Esophagus (tissue), 2 donors: ENCODE measurements around the gene PCDHGC5. TPM values are rescaled to one million over a fixed set of nuclear protein-coding genes. Genes with fewer than 3 reads are reported as not detected.

Experiments used
- H3K27ac ChIP-seq, 2 donors: one replicate each; pipeline ENCODE4 v1.5.1; 2013; ENCODE audit warnings: low read depth in 2 of 2, mild to moderate bottlenecking in 2 of 2, inconsistent platforms in 1 of 2, low read length in 1 of 2, moderate library complexity in 1 of 2
- H3K27me3 ChIP-seq, 2 donors: one replicate each; pipeline ENCODE4 v1.6.1; 2013; ENCODE audit warnings: low read length in 2 of 2, control low read depth in 1 of 2, mild to moderate bottlenecking in 1 of 2; ENCODE audit not compliant: insufficient read depth in 2 of 2, control insufficient read depth in 1 of 2
- H3K36me3 ChIP-seq, 2 donors: one replicate each; pipeline ENCODE4 v1.6.1; 2013; ENCODE audit warnings: low read length in 1 of 2; ENCODE audit not compliant: control insufficient read depth in 2 of 2, insufficient read depth in 2 of 2
- H3K4me1 ChIP-seq, 2 donors: one replicate each; pipeline ENCODE4 v1.6.1; 2013; ENCODE audit warnings: low read length in 1 of 2; ENCODE audit not compliant: control insufficient read depth in 2 of 2, insufficient read depth in 2 of 2
- H3K4me3 ChIP-seq, 2 donors: one replicate each; pipeline ENCODE4 v1.5.1; 2013; ENCODE audit warnings: low read length in 2 of 2, mild to moderate bottlenecking in 2 of 2, low read depth in 1 of 2, moderate library complexity in 1 of 2
- H3K9me3 ChIP-seq, 2 donors: one replicate each; pipeline ENCODE4 v1.6.1; 2013; ENCODE audit warnings: mild to moderate bottlenecking in 2 of 2, low read depth in 1 of 2, low read length in 1 of 2, moderate library complexity in 1 of 2; ENCODE audit not compliant: control insufficient read depth in 2 of 2, insufficient read depth in 1 of 2
- WGBS, 2 donors: extraction: QIAGEN DNeasy Blood & Tissue Kit; methylation state at CpG; one replicate each; pipeline ENCODE4 v1.1.7; 2013; 5-methylcytosine and 5-hydroxymethylcytosine counted together
- polyA plus RNA-seq, 2 donors: library from polyadenylated mRNA; stranded (reverse); fragments of 200-250 nt; gene quantifications; one replicate each; pipeline ENCODE4 v1.2.3, GENCODE V29; 2013
- donor health status: healthy with polysubstance abuse.
- donor health status: Bipolar disorder and iron deficiency.

The PCDHGC5 gene
- polyA plus RNA-seq, 2 donors: 0.05 to 0.43 TPM

- peaks cover 6 to 19% of the 10 kb centered on the region in 2 donors for H3K36me3 ChIP-seq
- WGBS, 2 donors: 34 to 38% methylated on average over 12 of the region's 12 CpGs
- H3K4me1 ChIP-seq: peaks cover 0 to 5% of the 10 kb centered on the region in 2 donors
- H3K4me3 ChIP-seq: no peak overlapping the region
- no peaks in the 10 kb centered on the region for H3K27me3 ChIP-seq
- H3K9me3 ChIP-seq: no peaks in the 10 kb centered on the region
- peak overlapping the region; percentile 44 to 58 for H3K27ac ChIP-seq
These were observed 36.0 kb downstream of the PCDHGC5 start for GRCh38 chr5:141524604-141525597.

- Histone ChIP-seq H3K27ac (peak overlapping the region in 1 of 2 donors; percentile 24), H3K4me3 (no peak overlapping the region), H3K4me1 (peaks cover 0 to 5% of the 10 kb centered on the region in 2 donors), H3K9me3 (no peaks in the 10 kb centered on the region), H3K36me3 (peaks cover 6 to 19% of the 10 kb centered on the region in 2 donors), H3K27me3 (no peaks in the 10 kb centered on the region)
- 62 to 73% methylated on average over 7 of the region's 7 CpGs for WGBS, 2 donors
These were observed 36.8 kb downstream of the PCDHGC5 start for GRCh38 chr5:141525653-141526052.

- H3K4me1 ChIP-seq: peaks cover 0 to 5% of the 10 kb centered on the region in 2 donors
- H3K27me3 ChIP-seq: no peaks in the 10 kb centered on the region
- no peaks in the 10 kb centered on the region for H3K9me3 ChIP-seq
- H3K27ac ChIP-seq: no peak overlapping the region
- H3K36me3 ChIP-seq: peaks cover 6 to 19% of the 10 kb centered on the region in 2 donors
- WGBS, 2 donors: 63 to 67% methylated on average over 1 of the region's 1 CpG
- H3K4me3 ChIP-seq: no peak overlapping the region
These were observed 38.5 kb downstream of the PCDHGC5 start for GRCh38 chr5:141527426-141527825.

GRCh38 chr5:141528291-141528984 lies 39.6 kb downstream of the PCDHGC5 start:
- Histone ChIP-seq H3K27me3 (no peaks in the 10 kb centered on the region), H3K27ac (peak overlapping the region; percentile 60 to 84), H3K4me3 (no peak overlapping the region), H3K4me1 (peaks cover 0 to 5% of the 10 kb centered on the region in 2 donors), H3K36me3 (peaks cover 6 to 17% of the 10 kb centered on the region in 2 donors), H3K9me3 (no peaks in the 10 kb centered on the region)
- 55 to 57% methylated on average over 11 of the region's 11 CpGs for WGBS, 2 donors

GRCh38 chr5:141529002-141529401 lies 40.1 kb downstream of the PCDHGC5 start:
- H3K4me1 ChIP-seq: peaks cover 0 to 5% of the 10 kb centered on the region in 2 donors
- no peaks in the 10 kb centered on the region for H3K27me3 ChIP-seq
- H3K9me3 ChIP-seq: no peaks in the 10 kb centered on the region
- peak overlapping the region; percentile 60 to 84 for H3K27ac ChIP-seq
- WGBS, 2 donors: 54 to 66% methylated on average over 5 of the region's 5 CpGs
- H3K36me3 ChIP-seq: peaks cover 6 to 14% of the 10 kb centered on the region in 2 donors
- H3K4me3 ChIP-seq: no peak overlapping the region

- H3K9me3 ChIP-seq: no peaks in the 10 kb centered on the region
- 90 to 94% methylated on average over 7 of the region's 7 CpGs for WGBS, 2 donors
- H3K4me3 ChIP-seq: no peak overlapping the region
- H3K4me1 ChIP-seq: peaks cover 0 to 5% of the 10 kb centered on the region in 2 donors
- no peaks in the 10 kb centered on the region for H3K27me3 ChIP-seq
- H3K27ac ChIP-seq: peak overlapping the region in 1 of 2 donors; percentile 84
- peaks cover 6 to 12% of the 10 kb centered on the region in 2 donors for H3K36me3 ChIP-seq
These were observed 41.0 kb downstream of the PCDHGC5 start for GRCh38 chr5:141529873-141530272.

- Histone ChIP-seq H3K27me3 (no peaks in the 10 kb centered on the region), H3K4me3 (no peak overlapping the region), H3K4me1 (peaks cover 0 to 5% of the 10 kb centered on the region in 2 donors), H3K36me3 (peaks cover 0 to 5% of the 10 kb centered on the region in 2 donors), H3K9me3 (no peaks in the 10 kb centered on the region), H3K27ac (no peak overlapping the region)
- 94 to 100% methylated on average over 1 of the region's 1 CpG for WGBS, 2 donors
These were observed 43.8 kb downstream of the PCDHGC5 start for GRCh38 chr5:141532726-141533125.

GRCh38 chr5:141533897-141534296 lies 45.0 kb downstream of the PCDHGC5 start:
- Histone ChIP-seq H3K27ac (no peak overlapping the region), H3K36me3 (peaks cover 0 to 3% of the 10 kb centered on the region in 2 donors), H3K27me3 (no peaks in the 10 kb centered on the region), H3K4me1 (no peaks in the 10 kb centered on the region), H3K9me3 (no peaks in the 10 kb centered on the region), H3K4me3 (no peak overlapping the region)
- WGBS, 2 donors: 96 to 100% methylated on average over 1 of the region's 1 CpG

GRCh38 chr5:141534492-141535213 lies 45.8 kb downstream of the PCDHGC5 start:
- no peaks in the 10 kb centered on the region for H3K36me3 ChIP-seq
- H3K4me1 ChIP-seq: no peaks in the 10 kb centered on the region
- H3K9me3 ChIP-seq: no peaks in the 10 kb centered on the region
- no peak overlapping the region for H3K4me3 ChIP-seq
- no peak overlapping the region for H3K27ac ChIP-seq
- H3K27me3 ChIP-seq: no peaks in the 10 kb centered on the region
- WGBS, 2 donors: 95 to 97% methylated on average over 4 of the region's 4 CpGs
